ENCODE results near the gene IQCK.

The IQCK gene

DNA sequence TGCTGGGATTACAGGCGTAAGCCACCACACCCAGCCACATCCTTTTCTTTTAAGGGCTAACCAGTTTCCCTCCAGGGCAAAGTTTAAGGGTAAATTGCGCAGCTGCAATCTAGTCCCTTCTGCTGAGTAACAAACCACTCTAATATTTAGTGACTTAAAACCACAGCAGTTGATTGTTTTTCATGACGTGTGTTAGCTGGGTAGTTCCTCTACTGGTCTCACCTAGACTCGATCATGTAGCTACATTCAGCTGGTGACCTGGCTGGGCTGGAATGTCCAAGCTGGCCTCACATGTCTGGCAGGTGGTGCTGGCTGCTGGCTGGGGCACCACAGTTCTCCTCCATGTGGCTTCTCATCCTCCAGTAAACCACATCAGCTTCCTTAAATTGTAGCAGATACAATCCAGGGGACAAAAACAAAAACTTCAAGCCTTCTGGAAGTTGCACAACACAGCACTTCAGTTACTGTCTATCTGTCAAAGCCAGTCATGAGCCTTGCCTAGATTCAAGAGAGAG lies 91.1 kb downstream of the IQCK start:
- peaks cover 17% of the 10 kb centered on the region for H3K4me1 ChIP-seq (ENCODE audit: insufficient read depth, poor library complexity, severe bottlenecking)

DNA sequence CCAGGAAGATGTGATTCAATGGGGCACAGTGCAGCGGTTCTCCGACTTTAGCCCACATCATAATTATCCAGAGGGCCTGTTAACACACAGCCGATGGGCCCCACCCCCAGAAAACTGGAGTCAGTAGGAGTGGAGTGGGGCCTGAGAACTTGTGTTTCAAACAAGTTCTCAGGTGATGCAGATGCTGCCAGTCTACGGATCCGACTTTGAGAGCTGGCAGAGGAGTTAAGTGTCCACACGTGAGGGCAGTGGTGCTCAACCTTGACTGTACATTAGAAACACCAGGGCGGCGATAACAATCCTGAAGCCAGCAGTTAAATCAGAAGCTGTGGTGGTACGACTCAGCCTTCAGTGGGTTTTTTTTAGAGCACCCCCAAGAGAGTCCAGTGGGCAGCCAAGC lies 91.6 kb downstream of the IQCK start:
- Histone ChIP-seq H3K27me3 (ENCODE audit: insufficient read depth, poor library complexity, severe bottlenecking) (no peaks in the 10 kb centered on the region), H3K27ac (ENCODE audit: poor library complexity, severe bottlenecking) (no peak overlapping the region), H3K4me3 (ENCODE audit: severe bottlenecking) (no peak overlapping the region), H3K9me3 (ENCODE audit: severe bottlenecking) (peaks cover 1% of the 10 kb centered on the region), H3K4me1 (ENCODE audit: insufficient read depth, poor library complexity, severe bottlenecking) (peaks cover 14% of the 10 kb centered on the region), H3K36me3 (ENCODE audit: low read depth) (no peaks in the 10 kb centered on the region)
- ATAC-seq (ENCODE audit: low read depth) (no peak), DNase-seq (ENCODE audit: low spot score) (no peak)
- TF ChIP-seq, protein P1, sequence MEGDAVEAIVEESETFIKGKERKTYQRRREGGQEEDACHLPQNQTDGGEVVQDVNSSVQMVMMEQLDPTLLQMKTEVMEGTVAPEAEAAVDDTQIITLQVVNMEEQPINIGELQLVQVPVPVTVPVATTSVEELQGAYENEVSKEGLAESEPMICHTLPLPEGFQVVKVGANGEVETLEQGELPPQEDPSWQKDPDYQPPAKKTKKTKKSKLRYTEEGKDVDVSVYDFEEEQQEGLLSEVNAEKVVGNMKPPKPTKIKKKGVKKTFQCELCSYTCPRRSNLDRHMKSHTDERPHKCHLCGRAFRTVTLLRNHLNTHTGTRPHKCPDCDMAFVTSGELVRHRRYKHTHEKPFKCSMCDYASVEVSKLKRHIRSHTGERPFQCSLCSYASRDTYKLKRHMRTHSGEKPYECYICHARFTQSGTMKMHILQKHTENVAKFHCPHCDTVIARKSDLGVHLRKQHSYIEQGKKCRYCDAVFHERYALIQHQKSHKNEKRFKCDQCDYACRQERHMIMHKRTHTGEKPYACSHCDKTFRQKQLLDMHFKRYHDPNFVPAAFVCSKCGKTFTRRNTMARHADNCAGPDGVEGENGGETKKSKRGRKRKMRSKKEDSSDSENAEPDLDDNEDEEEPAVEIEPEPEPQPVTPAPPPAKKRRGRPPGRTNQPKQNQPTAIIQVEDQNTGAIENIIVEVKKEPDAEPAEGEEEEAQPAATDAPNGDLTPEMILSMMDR (IDR thresholded peaks at IDR 0.05; ENCODE audit: poor library complexity, severe bottlenecking), result no peak

More for the DNA sequence above, 91.1 kb downstream of the IQCK start:
- Histone ChIP-seq H3K36me3 (ENCODE audit: low read depth) (no peaks in the 10 kb centered on the region), H3K27ac (ENCODE audit: poor library complexity, severe bottlenecking) (no peak overlapping the region), H3K9me3 (ENCODE audit: severe bottlenecking) (peaks cover 1% of the 10 kb centered on the region), H3K4me3 (ENCODE audit: severe bottlenecking) (no peak overlapping the region), H3K27me3 (ENCODE audit: insufficient read depth, poor library complexity, severe bottlenecking) (no peaks in the 10 kb centered on the region)
- ATAC-seq (ENCODE audit: low read depth) (no peak), DNase-seq (ENCODE audit: low spot score) (no peak)
- TF ChIP-seq, protein P1 (IDR thresholded peaks at IDR 0.05; ENCODE audit: poor library complexity, severe bottlenecking), result no peak

DNA sequence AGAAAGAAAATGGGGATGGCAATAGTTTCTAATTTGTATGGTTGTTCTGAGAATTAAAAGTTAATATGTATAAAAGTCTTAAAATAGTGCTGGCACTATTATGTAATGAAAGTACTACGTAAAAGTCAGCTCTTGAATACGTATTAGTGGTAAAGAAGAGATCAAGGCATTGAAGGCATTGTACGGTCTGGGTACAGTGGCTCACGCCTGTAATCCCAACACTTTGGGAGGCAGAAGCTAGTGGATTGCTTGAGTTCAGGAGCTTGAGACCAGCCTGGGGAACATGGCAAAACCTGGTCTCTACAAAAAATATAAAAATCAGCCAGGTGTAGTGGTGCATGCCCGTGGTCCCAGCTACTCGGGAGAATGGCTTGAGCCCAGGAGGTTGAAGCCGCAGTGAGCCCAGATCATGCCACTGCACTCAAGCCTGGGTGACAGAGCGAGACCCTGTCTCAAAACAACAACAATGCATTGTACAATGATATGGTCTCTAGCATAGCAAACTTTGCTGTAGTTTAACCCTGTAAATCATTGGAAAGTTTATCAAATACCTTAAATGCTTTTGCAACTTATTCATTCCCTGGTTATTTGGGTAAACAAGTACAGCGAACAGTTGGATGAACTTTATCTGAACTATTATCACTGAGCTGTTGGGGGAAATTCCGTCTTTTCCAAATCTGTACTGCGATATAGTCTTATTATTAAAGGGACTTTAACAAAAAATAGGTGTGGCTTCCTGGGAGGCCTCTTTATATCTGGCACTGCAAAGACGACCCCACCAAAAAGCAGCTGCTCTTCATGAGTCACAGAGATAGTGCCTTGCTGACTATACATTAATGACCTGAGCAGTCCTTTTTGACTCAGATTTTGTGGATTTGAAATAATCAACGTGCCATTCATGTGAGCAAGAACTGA lies 93.0 kb downstream of the IQCK start:
- Histone ChIP-seq H3K9me3 (ENCODE audit: severe bottlenecking) (peaks cover 1% of the 10 kb centered on the region), H3K4me1 (ENCODE audit: insufficient read depth, poor library complexity, severe bottlenecking) (peaks cover 11% of the 10 kb centered on the region), H3K27ac (ENCODE audit: poor library complexity, severe bottlenecking) (peak overlapping the region; percentile 41), H3K27me3 (ENCODE audit: insufficient read depth, poor library complexity, severe bottlenecking) (no peaks in the 10 kb centered on the region), H3K4me3 (ENCODE audit: severe bottlenecking) (no peak overlapping the region), H3K36me3 (ENCODE audit: low read depth) (no peaks in the 10 kb centered on the region)
- TF ChIP-seq, protein P1 (IDR thresholded peaks at IDR 0.05; ENCODE audit: poor library complexity, severe bottlenecking), result no peak
- ATAC-seq (ENCODE audit: low read depth) (peak; percentile 83), DNase-seq (ENCODE audit: low spot score) (no peak)

DNA sequence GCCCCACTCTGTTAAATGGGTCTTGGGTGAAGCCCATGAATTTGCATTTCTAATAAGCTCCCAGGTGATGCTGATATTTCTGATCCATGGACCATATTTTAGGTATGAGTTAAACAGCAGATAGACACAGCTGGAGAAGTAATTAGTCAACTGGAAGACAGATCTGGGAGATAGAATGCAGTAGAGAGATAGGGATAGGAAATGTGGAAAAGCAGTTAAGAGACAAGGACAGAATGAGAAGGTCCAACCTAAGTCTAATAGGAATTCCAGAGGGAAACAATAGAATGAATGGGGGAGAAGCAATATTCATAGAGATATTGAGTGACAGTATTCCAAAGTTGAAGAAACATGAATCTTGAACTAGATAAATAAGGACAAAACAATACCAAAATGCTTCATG lies 94.9 kb downstream of the IQCK start:
- TF ChIP-seq, protein P1 (IDR thresholded peaks at IDR 0.05; ENCODE audit: poor library complexity, severe bottlenecking), result no peak
- no peak for ATAC-seq (ENCODE audit: low read depth)
- no peaks in the 10 kb centered on the region for H3K36me3 ChIP-seq (ENCODE audit: low read depth)
- no peak overlapping the region for H3K4me3 ChIP-seq (ENCODE audit: severe bottlenecking)
- peaks cover 1% of the 10 kb centered on the region for H3K9me3 ChIP-seq (ENCODE audit: severe bottlenecking)
- DNase-seq (ENCODE audit: low spot score), result no peak
- peaks cover 11% of the 10 kb centered on the region for H3K4me1 ChIP-seq (ENCODE audit: insufficient read depth, poor library complexity, severe bottlenecking)
- no peak overlapping the region for H3K27ac ChIP-seq (ENCODE audit: poor library complexity, severe bottlenecking)
- no peaks in the 10 kb centered on the region for H3K27me3 ChIP-seq (ENCODE audit: insufficient read depth, poor library complexity, severe bottlenecking)

DNA sequence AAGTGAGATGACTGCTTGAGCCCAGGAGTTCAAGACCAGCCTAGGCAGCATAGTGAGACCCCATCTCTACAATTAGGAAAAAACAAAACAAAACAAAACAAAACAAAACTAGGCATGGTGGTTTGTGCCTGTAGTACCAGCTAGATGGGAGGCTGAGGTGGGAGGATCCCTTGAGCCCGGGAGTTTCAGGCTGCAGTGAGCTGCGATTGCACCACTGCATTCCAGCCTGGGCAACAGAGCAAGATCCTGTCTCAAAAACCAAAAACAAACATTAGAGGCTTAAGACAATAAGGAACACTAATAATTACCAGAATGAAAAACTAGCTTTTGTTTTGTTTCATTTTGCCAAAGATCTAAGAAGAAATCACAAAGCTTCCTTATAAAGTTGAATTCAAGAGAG lies 97.3 kb downstream of the IQCK start:
- peaks cover 11% of the 10 kb centered on the region for H3K4me1 ChIP-seq (ENCODE audit: insufficient read depth, poor library complexity, severe bottlenecking)
- H3K9me3 ChIP-seq (ENCODE audit: severe bottlenecking), result peaks cover 1% of the 10 kb centered on the region
- H3K27ac ChIP-seq (ENCODE audit: poor library complexity, severe bottlenecking), result no peak overlapping the region
- no peaks in the 10 kb centered on the region for H3K27me3 ChIP-seq (ENCODE audit: insufficient read depth, poor library complexity, severe bottlenecking)
- no peaks in the 10 kb centered on the region for H3K36me3 ChIP-seq (ENCODE audit: low read depth)
- DNase-seq (ENCODE audit: low spot score) (no peak), ATAC-seq (ENCODE audit: low read depth) (no peak)
- TF ChIP-seq, protein P1 (IDR thresholded peaks at IDR 0.05; ENCODE audit: poor library complexity, severe bottlenecking), result no peak
- H3K4me3 ChIP-seq (ENCODE audit: severe bottlenecking), result no peak overlapping the region

Measured in RWPE2 (cell line).